TTC549 (cell line): ENCODE results near the gene OSBP2.

ENCODE experiments used
- FAIRE-seq: peaks from 2 replicates; lab custom pipeline; 2012; peaks lifted over from hg19 to GRCh38; lab: Jason Lieb, UNC

OSBP2 gene

DNA sequence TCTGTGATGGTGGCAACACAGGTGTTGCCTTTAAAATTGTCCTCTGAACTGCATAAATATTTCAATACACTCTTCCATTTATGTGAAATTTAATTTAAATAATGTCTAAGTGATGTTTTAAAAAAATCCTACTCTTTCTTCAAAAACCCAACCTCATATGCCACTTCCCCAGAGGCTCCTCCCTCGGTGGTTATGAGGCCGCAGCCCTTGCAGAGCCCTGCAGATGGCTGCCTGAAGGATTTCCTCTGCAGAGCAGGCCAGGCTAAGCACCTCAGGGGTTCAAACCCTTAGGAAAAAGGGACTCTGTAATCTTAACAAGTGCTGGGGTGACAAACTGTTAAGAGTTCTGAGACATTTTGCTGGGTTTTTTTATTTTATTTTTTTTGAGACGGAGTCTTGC, 248.7 kb downstream of the OSBP2 start:
- FAIRE-seq: no peak

DNA sequence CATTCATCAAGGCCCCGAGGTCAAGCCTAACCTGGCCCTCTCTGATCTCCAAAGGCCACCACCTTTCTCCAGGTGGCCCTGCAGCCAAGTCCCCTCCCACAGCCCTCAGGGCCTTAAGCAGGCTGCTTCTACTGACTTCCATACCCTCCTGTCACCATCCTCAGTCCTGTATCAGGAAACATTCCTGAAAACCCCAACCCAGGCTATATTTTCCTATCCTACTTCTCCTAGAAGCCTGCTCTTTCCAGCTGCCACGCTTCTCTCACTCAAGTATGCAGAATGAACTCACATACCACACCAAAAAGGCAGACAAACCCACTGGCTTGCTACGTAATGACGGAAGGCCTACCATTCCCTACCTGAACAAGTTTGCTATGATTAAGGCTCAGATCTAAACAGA, 250.3 kb downstream of the OSBP2 start:
- FAIRE-seq: no peak

DNA sequence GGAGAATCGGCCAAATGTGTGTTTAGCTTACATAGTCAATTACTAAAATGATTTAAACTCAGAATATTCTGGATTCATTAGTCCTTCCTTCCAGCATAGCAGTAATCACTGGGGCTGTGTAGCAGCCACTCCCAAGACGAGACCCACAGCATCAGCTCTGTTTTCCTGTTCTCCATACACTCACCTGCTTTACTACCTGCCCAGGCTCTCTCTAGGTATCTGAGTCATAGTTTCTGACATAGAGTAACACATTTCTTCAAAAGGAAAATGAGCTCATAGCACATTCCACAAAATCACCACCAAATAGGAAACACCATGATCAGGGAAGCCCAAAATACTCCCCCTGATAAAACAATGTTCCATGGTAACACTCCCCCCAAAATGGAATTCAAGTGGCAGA, 251.0 kb downstream of the OSBP2 start:
- no peak for FAIRE-seq

DNA sequence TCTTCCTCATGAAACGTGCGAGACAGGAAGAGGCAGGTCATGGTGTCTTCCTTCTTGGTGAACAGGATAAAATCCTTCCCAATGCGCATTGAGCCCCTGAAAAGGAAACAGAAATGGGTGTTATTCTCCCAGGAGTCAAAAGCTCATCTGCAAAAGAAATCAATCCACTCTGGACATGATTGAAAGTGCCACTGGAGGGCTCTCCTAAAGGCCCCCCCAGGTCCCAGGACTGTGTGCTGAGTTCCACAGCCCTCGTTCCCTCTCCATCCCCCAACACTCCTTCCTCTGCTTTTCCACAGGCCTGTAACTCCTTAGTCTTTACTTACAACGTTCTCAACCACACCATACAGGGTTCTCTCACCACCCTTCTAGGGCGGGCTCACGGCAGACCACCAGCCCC, 251.7 kb downstream of the OSBP2 start:
- no peak for FAIRE-seq

DNA sequence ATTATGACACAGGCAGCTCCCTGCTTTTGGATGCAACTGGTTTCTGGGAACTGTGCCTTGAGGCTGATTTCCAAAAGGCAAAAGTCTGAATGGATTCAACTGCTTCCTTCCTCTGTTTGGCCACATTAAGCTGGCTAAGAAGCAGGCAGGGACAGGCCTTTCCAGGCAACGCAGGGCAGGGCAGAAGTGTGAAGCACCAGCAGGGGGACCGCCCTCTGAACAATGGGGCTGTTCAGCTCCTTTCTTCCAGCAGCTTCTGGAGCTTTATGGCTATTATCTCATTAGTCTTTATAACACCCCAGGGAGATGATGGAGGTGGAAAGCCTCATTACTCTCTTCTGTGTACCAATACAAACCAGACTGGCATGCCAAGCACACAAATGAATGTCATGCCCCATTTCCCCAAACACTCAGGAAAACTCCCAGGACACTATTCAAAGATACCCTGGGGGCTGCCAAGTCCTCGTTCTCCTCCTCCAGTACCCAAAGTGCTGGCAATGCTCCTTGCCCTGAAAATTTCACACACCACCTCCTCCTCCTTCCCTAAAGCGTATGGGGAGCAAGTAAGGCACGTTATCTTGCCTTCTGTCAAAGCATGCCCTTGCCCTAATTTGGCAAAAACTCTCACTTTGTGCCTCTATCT, 252.6 kb downstream of the OSBP2 start:
- FAIRE-seq: no peak

DNA sequence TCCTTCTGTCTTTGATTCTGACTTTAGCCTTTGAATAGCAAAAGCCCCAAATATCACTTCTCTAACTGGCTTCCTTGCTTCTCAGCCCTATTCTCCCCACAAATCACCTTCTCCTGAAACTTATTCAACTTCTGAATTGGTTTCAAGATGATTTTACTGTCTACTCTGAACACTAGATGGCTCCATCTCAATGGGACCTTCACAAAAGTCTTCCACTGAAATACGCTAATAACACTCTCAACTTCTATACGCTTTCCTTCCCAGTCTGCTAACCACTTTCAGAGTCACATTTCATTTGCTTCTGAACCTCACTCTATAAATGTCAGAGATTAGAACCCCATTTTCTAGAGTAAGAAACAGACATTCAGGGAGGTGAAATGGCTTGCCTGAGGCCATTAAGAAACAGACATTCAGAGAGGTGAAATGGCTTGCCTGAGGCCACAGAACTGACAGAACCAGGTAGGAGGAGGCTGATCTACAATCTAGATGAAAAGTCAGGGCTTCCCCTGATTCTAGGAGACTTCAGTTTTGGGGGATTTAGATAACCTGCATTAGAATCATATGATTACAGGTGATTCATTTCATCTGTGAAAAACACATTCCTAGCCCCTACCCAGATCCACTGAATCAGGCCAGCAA, 253.3 kb downstream of the OSBP2 start:
- peak; percentile 29 for FAIRE-seq

DNA sequence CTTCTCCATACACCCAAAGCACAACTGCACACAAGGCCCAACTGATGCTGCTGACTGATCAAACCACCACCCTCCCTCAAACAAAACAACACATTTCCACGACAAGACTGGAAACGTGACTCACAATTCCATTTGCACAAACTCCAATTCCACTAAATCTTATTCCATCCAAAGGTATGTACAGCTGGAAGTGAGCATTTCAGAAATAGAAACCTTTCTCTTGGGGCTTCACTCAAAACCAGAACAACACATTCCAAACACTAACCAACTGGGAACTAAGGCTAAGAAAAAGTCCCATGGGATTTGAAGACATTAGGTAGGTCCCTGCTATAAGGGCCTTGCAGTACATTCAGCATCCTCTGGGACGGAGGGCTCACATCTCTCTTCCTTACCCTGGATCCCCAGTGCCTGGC, 254.3 kb downstream of the OSBP2 start:
- no peak for FAIRE-seq

DNA sequence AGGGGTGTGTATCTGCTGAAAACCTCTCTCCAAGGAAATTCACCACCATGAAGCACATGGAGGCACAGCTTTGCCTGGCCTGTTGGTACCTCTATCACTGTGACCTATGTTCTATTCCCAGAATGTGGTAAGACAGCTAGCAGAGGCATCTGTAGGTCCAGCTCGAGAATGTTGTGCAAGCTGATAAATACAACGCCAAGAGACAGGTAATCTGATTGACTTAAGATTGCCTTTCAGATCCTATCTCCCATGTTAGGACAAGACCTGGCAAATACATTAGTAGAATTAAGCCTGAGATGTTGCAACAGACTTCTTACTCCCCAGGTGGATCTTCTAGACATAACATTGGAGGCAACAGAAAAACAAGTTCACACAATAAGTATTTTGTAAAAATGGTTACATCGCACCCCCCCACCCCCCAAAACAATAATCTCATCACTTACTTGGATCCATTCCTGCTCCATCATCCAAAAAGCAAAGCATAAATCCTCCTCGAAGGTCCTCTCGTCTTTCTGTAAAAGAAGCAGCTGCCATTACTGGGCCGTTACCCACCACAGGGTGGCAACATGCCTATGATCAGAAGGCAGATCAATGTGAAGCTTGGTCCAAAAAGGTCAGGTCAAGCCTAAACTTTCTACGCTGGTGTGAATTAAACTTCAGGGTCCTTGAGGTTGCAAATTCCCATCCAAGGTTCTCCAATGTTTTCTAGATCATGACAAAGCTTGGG, 255.4 kb downstream of the OSBP2 start:
- no peak for FAIRE-seq

DNA sequence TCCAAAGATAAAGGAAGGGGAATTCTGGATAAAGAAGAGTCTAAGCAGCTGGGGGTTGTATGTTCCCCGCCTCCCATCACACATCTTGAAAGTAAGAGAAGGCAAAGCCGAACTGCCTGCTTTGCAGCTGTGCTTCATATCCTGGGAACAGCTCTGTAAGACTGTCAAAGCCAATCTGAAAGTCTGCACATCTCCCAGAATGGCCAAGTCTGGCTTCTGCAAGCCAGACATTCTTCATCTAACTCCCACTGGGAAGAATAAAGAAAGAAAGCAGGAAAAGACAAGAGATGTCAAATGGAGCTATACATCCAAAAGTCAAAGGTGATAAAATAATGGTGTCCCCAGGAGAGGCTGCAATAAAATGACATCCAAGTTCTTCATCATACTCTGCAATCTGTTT, 258.5 kb downstream of the OSBP2 start:
- no peak for FAIRE-seq

DNA sequence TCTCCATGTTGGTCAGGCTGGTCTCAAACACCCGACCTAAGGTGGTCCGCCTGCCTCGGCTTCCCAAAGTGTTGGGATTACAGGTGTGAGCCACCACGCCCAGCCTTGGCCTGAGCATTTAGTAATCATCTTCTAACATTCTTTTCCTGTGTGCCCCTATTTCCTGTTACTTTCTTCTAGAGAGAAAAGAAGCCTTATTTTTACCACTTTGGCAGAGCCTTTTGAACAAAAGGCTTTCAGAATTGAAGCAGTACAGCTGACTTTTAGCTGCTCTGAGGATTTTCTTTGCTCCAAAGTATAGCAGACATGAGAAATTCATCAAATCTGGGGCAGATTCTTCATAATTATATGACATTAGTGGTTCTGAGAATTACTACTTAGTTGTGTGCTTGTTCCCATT, 260.5 kb downstream of the OSBP2 start:
- FAIRE-seq: no peak
